Central memory CD8-positive, alpha-beta T cell (primary cell): ENCODE measurements around the gene TPPP3.
A peak's percentile ranks its signal among the peaks of the same experiment; 100 is the strongest.
"Not testable (repeated sequence)": the region's sequence is repeated elsewhere in the genome, so short reads cannot be mapped to it uniquely, and the experiment has no call there.

ENCODE experiments used
- ATAC-seq: fragments of 150-1000 bp; cut with Tn5 transposase; replicated peaks from 2 replicates; pipeline ENCODE4 v1.10.0; 2022; ENCODE audit warnings: mild to moderate bottlenecking, moderate FRiP score, moderate number of reproducible peaks; ENCODE audit not compliant: poor library complexity, severe bottlenecking; ENCODE audit errors: extremely low read depth
- DNase-seq, 2 donors: peaks; one replicate each; pipeline ENCODE4 v3.0.0; 2021; ENCODE audit warnings: low spot score in 2 of 2
- H3K27ac Mint-ChIP-seq: one replicate; pipeline ENCODE4 v1.8.0; 2022; ENCODE audit warnings: low read depth, mild to moderate bottlenecking, moderate library complexity, mixed read lengths
- H3K27me3 Mint-ChIP-seq: one replicate; pipeline ENCODE4 v1.8.0; 2022; ENCODE audit warnings: mixed read lengths
- H3K36me3 Mint-ChIP-seq: one replicate; pipeline ENCODE4 v1.8.0; 2022; ENCODE audit warnings: mild to moderate bottlenecking, moderate library complexity, mixed read lengths; ENCODE audit not compliant: insufficient read depth
- H3K4me1 Mint-ChIP-seq: one replicate; pipeline ENCODE4 v1.8.0; 2022; ENCODE audit warnings: mixed read lengths
- H3K4me3 Mint-ChIP-seq: one replicate; pipeline ENCODE4 v1.8.0; 2022; ENCODE audit warnings: mild to moderate bottlenecking, moderate library complexity, mixed read lengths
- H3K9me3 Mint-ChIP-seq: one replicate; pipeline ENCODE4 v1.8.0; 2022; ENCODE audit warnings: mixed read lengths

TPPP3 gene

GRCh38 chr16:67423611-67424260 is 30.4 kb upstream of the TPPP3 start:
- H3K27ac Mint-ChIP-seq: no peak overlapping the region
- H3K27me3 Mint-ChIP-seq: peaks cover 57% of the 10 kb centered on the region
- H3K4me1 Mint-ChIP-seq: no peaks in the 10 kb centered on the region

GRCh38 chr16:67423015-67423414 is 29.7 kb upstream of the TPPP3 start:
- Mint-ChIP-seq H3K36me3 (no peaks in the 10 kb centered on the region), H3K4me3 (no peak overlapping the region), H3K27ac (no peak overlapping the region), H3K4me1 (no peaks in the 10 kb centered on the region), H3K9me3 (no peaks in the 10 kb centered on the region), H3K27me3 (peaks cover 50% of the 10 kb centered on the region)
- no peak for ATAC-seq
- no peak for DNase-seq

More at GRCh38 chr16:67423611-67424260, 30.4 kb upstream of the TPPP3 start:
- no peak for ATAC-seq
- no peaks in the 10 kb centered on the region for H3K36me3 Mint-ChIP-seq
- H3K9me3 Mint-ChIP-seq: no peaks in the 10 kb centered on the region
- DNase-seq: no peak
- H3K4me3 Mint-ChIP-seq: no peak overlapping the region

- ATAC-seq: no peak
- Mint-ChIP-seq H3K36me3 (peaks cover 1% of the 10 kb centered on the region), H3K27me3 (peaks cover 39% of the 10 kb centered on the region), H3K27ac (no peak overlapping the region), H3K4me1 (peaks cover 6% of the 10 kb centered on the region), H3K9me3 (no peaks in the 10 kb centered on the region), H3K4me3 (no peak overlapping the region)
- DNase-seq: no peak
Measured at GRCh38 chr16:67421030-67421429, 27.7 kb upstream of the TPPP3 start.

DNA sequence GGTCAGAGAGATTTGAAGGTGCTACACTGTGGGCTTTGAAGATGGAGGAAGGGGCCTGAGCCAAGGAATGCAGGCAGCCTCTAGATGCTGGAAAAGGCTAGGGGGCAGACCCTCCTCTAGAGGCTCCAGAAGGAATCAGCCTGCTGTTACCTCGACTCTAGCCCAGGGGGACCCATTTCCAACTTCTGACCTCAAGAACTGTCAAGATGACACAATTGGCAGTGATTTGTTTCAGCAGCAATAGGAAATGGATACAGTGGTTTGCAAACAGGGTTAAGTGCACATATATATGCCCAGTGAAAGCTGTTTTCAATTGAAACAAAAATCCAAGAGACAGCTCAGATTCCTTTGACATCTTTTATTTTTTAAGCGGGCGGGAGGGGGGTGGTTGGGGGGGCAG is 26.6 kb upstream of the TPPP3 start:
- no peaks in the 10 kb centered on the region for H3K9me3 Mint-ChIP-seq
- peaks cover 1% of the 10 kb centered on the region for H3K36me3 Mint-ChIP-seq
- DNase-seq: no peak
- H3K27ac Mint-ChIP-seq: no peak overlapping the region
- no peak for ATAC-seq
- peaks cover 11% of the 10 kb centered on the region for H3K4me1 Mint-ChIP-seq
- H3K27me3 Mint-ChIP-seq: peaks cover 31% of the 10 kb centered on the region
- no peak overlapping the region for H3K4me3 Mint-ChIP-seq

- ATAC-seq: no peak
- no peak overlapping the region for H3K4me3 Mint-ChIP-seq
- peaks cover 28% of the 10 kb centered on the region for H3K27me3 Mint-ChIP-seq
- H3K27ac Mint-ChIP-seq: no peak overlapping the region
- DNase-seq: no peak
- H3K36me3 Mint-ChIP-seq: peaks cover 1% of the 10 kb centered on the region
- H3K4me1 Mint-ChIP-seq: peaks cover 12% of the 10 kb centered on the region
- no peaks in the 10 kb centered on the region for H3K9me3 Mint-ChIP-seq
Measured at GRCh38 chr16:67419502-67419901, 26.2 kb upstream of the TPPP3 start.

GRCh38 chr16:67417333-67418061 is 24.2 kb upstream of the TPPP3 start:
- peaks cover 13% of the 10 kb centered on the region for H3K27me3 Mint-ChIP-seq
- peaks cover 18% of the 10 kb centered on the region for H3K4me1 Mint-ChIP-seq
- H3K9me3 Mint-ChIP-seq: no peaks in the 10 kb centered on the region
- peak overlapping the region; percentile 80 for H3K4me3 Mint-ChIP-seq
- H3K36me3 Mint-ChIP-seq: peaks cover 1% of the 10 kb centered on the region
- no peak for ATAC-seq
- no peak for DNase-seq
- no peak overlapping the region for H3K27ac Mint-ChIP-seq

- H3K27me3 Mint-ChIP-seq: peaks cover 9% of the 10 kb centered on the region
- no peaks in the 10 kb centered on the region for H3K9me3 Mint-ChIP-seq
- H3K36me3 Mint-ChIP-seq: peaks cover 1% of the 10 kb centered on the region
- peak in 1 of 2 donors; percentile 31 for DNase-seq
- peaks cover 18% of the 10 kb centered on the region for H3K4me1 Mint-ChIP-seq
- no peak within 1 kb of the TSS for H3K27ac Mint-ChIP-seq
- peak within 1 kb of the TSS; percentile 80 for H3K4me3 Mint-ChIP-seq
- peak; percentile 79 for ATAC-seq
Measured at GRCh38 chr16:67415872-67416793, 22.8 kb upstream of the TPPP3 start, which contains the start of gene ZDHHC1. Gene ZDHHC1 (minus strand): TSS chr16:67416477. CDS start chr16:67407775, 8,702 bp downstream.

GRCh38 chr16:67415421-67415820 is 22.1 kb upstream of the TPPP3 start:
- H3K9me3 Mint-ChIP-seq, H3K27ac Mint-ChIP-seq, DNase-seq, H3K27me3 Mint-ChIP-seq, H3K36me3 Mint-ChIP-seq, ATAC-seq: not testable (repeated sequence)
- Mint-ChIP-seq H3K4me1 (peaks cover 18% of the 10 kb centered on the region), H3K4me3 (peak overlapping the region; percentile 50)

GRCh38 chr16:67413978-67414911 is 20.9 kb upstream of the TPPP3 start:
- Mint-ChIP-seq H3K4me1 (peaks cover 18% of the 10 kb centered on the region), H3K9me3 (no peaks in the 10 kb centered on the region), H3K4me3 (no peak overlapping the region), H3K27ac (no peak overlapping the region), H3K27me3 (peaks cover 14% of the 10 kb centered on the region), H3K36me3 (peaks cover 1% of the 10 kb centered on the region)
- ATAC-seq (no peak), DNase-seq (no peak)

DNA sequence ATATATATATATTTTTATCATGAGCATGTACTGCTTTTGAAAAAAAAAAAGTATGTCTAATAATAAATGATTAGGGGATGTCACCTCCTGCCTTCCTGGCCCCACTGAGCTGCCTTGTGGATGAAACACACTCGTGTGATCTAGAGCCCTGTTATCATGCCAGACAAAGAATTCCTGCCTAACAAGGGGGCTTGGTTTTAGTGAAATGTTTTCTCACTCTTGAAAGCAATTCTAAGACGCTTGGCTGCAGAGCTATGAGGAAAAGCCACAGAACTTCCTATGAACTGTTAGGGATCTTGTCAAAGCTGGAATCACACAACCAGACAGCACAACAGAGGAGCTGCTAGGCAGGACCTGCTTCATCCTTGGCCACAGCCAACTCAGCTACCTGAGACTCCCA is 19.0 kb upstream of the TPPP3 start:
- H3K36me3 Mint-ChIP-seq: peaks cover 1% of the 10 kb centered on the region
- peaks cover 12% of the 10 kb centered on the region for H3K27me3 Mint-ChIP-seq
- H3K4me3 Mint-ChIP-seq: no peak overlapping the region
- ATAC-seq (no peak), DNase-seq (no peak)
- H3K9me3 Mint-ChIP-seq: no peaks in the 10 kb centered on the region
- no peak overlapping the region for H3K27ac Mint-ChIP-seq
- peaks cover 18% of the 10 kb centered on the region for H3K4me1 Mint-ChIP-seq

GRCh38 chr16:67411339-67411738 is 18.0 kb upstream of the TPPP3 start:
- no peak for DNase-seq
- Mint-ChIP-seq H3K4me1 (peaks cover 13% of the 10 kb centered on the region), H3K27me3 (peaks cover 9% of the 10 kb centered on the region), H3K4me3 (no peak overlapping the region), H3K36me3 (no peaks in the 10 kb centered on the region), H3K27ac (no peak overlapping the region), H3K9me3 (no peaks in the 10 kb centered on the region)
- ATAC-seq: no peak

DNA sequence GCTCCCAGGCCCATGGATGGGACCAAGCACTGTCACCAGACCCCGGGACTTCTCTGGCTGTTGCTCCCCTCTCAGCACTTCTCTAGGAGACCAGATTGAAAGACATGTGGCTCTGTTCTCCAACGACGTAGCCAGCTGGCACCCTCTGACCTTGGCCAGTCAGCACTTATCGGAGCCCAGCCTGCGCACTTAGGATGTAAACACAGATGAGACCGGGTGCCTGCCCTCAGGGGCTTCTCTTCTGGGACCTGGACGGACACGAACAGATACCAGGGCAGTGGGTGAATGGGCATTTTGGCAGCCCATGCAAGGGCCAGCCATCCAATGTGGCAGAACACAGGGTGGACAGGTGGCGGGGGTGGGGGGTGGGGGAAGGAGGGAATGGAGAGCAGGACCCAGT is 16.3 kb upstream of the TPPP3 start:
- no peak overlapping the region for H3K4me3 Mint-ChIP-seq
- H3K27ac Mint-ChIP-seq: no peak overlapping the region

More for the DNA sequence above, 16.3 kb upstream of the TPPP3 start:
- no peak for ATAC-seq
- peaks cover 7% of the 10 kb centered on the region for H3K4me1 Mint-ChIP-seq
- H3K9me3 Mint-ChIP-seq: no peaks in the 10 kb centered on the region
- peaks cover 9% of the 10 kb centered on the region for H3K27me3 Mint-ChIP-seq
- DNase-seq: no peak
- no peaks in the 10 kb centered on the region for H3K36me3 Mint-ChIP-seq
